ENCODE results near the gene KCNJ4. TPM values are rescaled to one million over a fixed set of nuclear protein-coding genes. Genes with fewer than 3 reads are reported as not detected.

KCNJ4 gene
- total RNA-seq, 1 experiment from 2014 or later: 0.92 TPM

GRCh38 chr22:38497869-38498268 is 42.9 kb upstream of the KCNJ4 start:
- H3K79me2 ChIP-seq (ENCODE audit: insufficient read depth, low read length): peaks cover 12% of the 10 kb centered on the region; the same call in 1 of the 2 replicates
- no peaks in the 10 kb centered on the region for H3K9me3 Mint-ChIP-seq
- no peak overlapping the region for H4K91ac ChIP-seq (ENCODE audit: insufficient read length, low read depth, low read length)
- H3K18ac ChIP-seq (ENCODE audit: insufficient read length, low read depth, low read length): no peak overlapping the region
- no peak overlapping the region for H3K14ac ChIP-seq (ENCODE audit: insufficient read depth, low read length)
- H3K4ac ChIP-seq (ENCODE audit: low read depth, low read length): no peak overlapping the region
- H3K27ac ChIP-seq (ENCODE audit: insufficient read length, low read depth, low read length): no peak overlapping the region
- H3K4me1 ChIP-seq (ENCODE audit: insufficient read depth, low read length): no peaks in the 10 kb centered on the region
- no peak overlapping the region for H4K8ac ChIP-seq (replicated peaks; ENCODE audit: insufficient read length, low read depth, low read length)
- H3K79me1 ChIP-seq (ENCODE audit: insufficient read depth, low read depth, low read length, poor library complexity, severe bottlenecking): peaks cover 7% of the 10 kb centered on the region
- H2AFZ ChIP-seq (ENCODE audit: low read length): no peak overlapping the region
- no peaks in the 10 kb centered on the region for H4K20me1 ChIP-seq (ENCODE audit: control insufficient read depth, insufficient read depth, insufficient read length)
- no peaks in the 10 kb centered on the region for H3K9me3 ChIP-seq (ENCODE audit: control insufficient read depth, low read depth, low read length)
- no peak overlapping the region for H3K9ac ChIP-seq (ENCODE audit: extremely low read depth, insufficient read length, low read length)
- H2AK5ac ChIP-seq (ENCODE audit: insufficient read length, low read length): no peak overlapping the region
- H3K4me3 Mint-ChIP-seq: no peak overlapping the region
- no peak overlapping the region for H3K4me2 ChIP-seq (ENCODE audit: insufficient read depth, insufficient read length, low read length)
- 0 out of 7 replicates have a peak overlapping the region, but pooled peaks of 1 of the 3 experiments have one; percentile 51 for H3K27ac Mint-ChIP-seq
- peaks cover 12 to 16% of the 10 kb centered on the region in 2 experiments for H3K4me1 Mint-ChIP-seq
- H4K5ac ChIP-seq (ENCODE audit: insufficient read length, low read depth, low read length): no peak overlapping the region
- no peak overlapping the region for H2BK120ac ChIP-seq (ENCODE audit: low read depth, low read length, poor library complexity, severe bottlenecking)
- H3K36me3 Mint-ChIP-seq (ENCODE audit: insufficient read depth in 1 of 3, low read depth in 3 of 3): peaks cover 75 to 98% (median 95%) of the 10 kb centered on the region in 3 experiments
- no peaks in the 10 kb centered on the region for H3K23me2 ChIP-seq (ENCODE audit: insufficient read length, low read depth, low read length, poor library complexity, severe bottlenecking)
- no peak overlapping the region for H2BK20ac ChIP-seq (ENCODE audit: low read depth, low read length, poor library complexity, severe bottlenecking)
- no peak overlapping the region for H3K23ac ChIP-seq (ENCODE audit: insufficient read length, low read depth, low read length)
- H2BK15ac ChIP-seq (ENCODE audit: low read depth, low read length): no peak overlapping the region
- H2BK5ac ChIP-seq (ENCODE audit: insufficient read length, low read length): no peak overlapping the region
- H3K56ac ChIP-seq (ENCODE audit: insufficient read length, low read depth, low read length): no peak overlapping the region
- no peak for TF ChIP-seq CTCF (conservative IDR thresholded peaks at IDR 0.05)
- no peak for DNase-seq
- WGBS (ENCODE audit: extremely low coverage, insufficient read length, low lambda C conversion rate): no CpG with 5 or more reads among the region's 3 CpGs
- H3K27me3 Mint-ChIP-seq (ENCODE audit: low read depth): no peaks in the 10 kb centered on the region
- H2BK12ac ChIP-seq (ENCODE audit: insufficient read length, low read depth, low read length): no peak overlapping the region
- H3K27me3 ChIP-seq (ENCODE audit: insufficient read depth, low read length): no peaks in the 10 kb centered on the region
- no peak overlapping the region for H3T11ph ChIP-seq (ENCODE audit: low read length)

All from H9 (cell line).